Measurements from ENCODE around the gene OVAAL. TPM values are rescaled to one million over a fixed set of nuclear protein-coding genes. Genes with fewer than 3 reads are reported as not detected.

The OVAAL gene
- total RNA-seq, 1 donor from 2014 or later = not detected

- intact Hi-C loops (cut with DNase I) = no loop called here
- ATAC-seq (no peak), DNase-seq (ENCODE audit: low spot score) (no peak)
These were observed 4.5 kb downstream of the OVAAL start for GRCh38 chr1:180563026-180563827.

- ATAC-seq = no peak
- DNase-seq (ENCODE audit: low spot score) = no peak
- intact Hi-C loops (cut with DNase I) = no loop called here
These were observed 6.5 kb downstream of the OVAAL start for GRCh38 chr1:180565121-180565871.

- DNase-seq (ENCODE audit: low spot score) (no peak), ATAC-seq (peak; percentile 65)
- intact Hi-C loops (cut with DNase I) = no loop called here
These were observed 7.3 kb downstream of the OVAAL start for GRCh38 chr1:180566026-180566425.

GRCh38 chr1:180566495-180566894, 7.7 kb downstream of the OVAAL start:
- intact Hi-C loops (cut with DNase I) = no loop called here
- DNase-seq (ENCODE audit: low spot score) (no peak), ATAC-seq (no peak)

GRCh38 chr1:180567654-180568053, 8.9 kb downstream of the OVAAL start:
- no peak for DNase-seq (ENCODE audit: low spot score)
- intact Hi-C loops (cut with DNase I) = no loop called here
- ATAC-seq = no peak

GRCh38 chr1:180568184-180568583, 9.4 kb downstream of the OVAAL start:
- intact Hi-C loops (cut with DNase I) = no loop called here
- DNase-seq (ENCODE audit: low spot score) (no peak), ATAC-seq (no peak)

- DNase-seq (ENCODE audit: low spot score) (no peak), ATAC-seq (no peak)
- intact Hi-C loops (cut with DNase I) = no loop called here
These were observed 12.5 kb downstream of the OVAAL start for GRCh38 chr1:180571060-180571831.

GRCh38 chr1:180571832-180572636, 13.3 kb downstream of the OVAAL start:
- intact Hi-C loops (cut with DNase I) = no loop called here
- DNase-seq (ENCODE audit: low spot score) = no peak
- ATAC-seq = no peak

GRCh38 chr1:180572760-180573159, 14.0 kb downstream of the OVAAL start:
- DNase-seq (ENCODE audit: low spot score) (no peak), ATAC-seq (no peak)
- intact Hi-C loops (cut with DNase I) = no loop called here

- intact Hi-C loops (cut with DNase I) = no loop called here
These were observed 15.4 kb downstream of the OVAAL start for GRCh38 chr1:180574031-180574713.

GRCh38 chr1:180577361-180577760, 18.6 kb downstream of the OVAAL start:
- intact Hi-C loops (cut with DNase I) = no loop called here
- ATAC-seq = no peak
- DNase-seq (ENCODE audit: low spot score) = no peak

More at GRCh38 chr1:180574031-180574713, 15.4 kb downstream of the OVAAL start:
- ATAC-seq (no peak), DNase-seq (ENCODE audit: low spot score) (no peak)

- DNase-seq (ENCODE audit: low spot score) (no peak), ATAC-seq (no peak)
- intact Hi-C loops (cut with DNase I) = no loop called here
These were observed 21.3 kb downstream of the OVAAL start for GRCh38 chr1:180579961-180580611.

- no peak for ATAC-seq
- no peak for DNase-seq (ENCODE audit: low spot score)
- intact Hi-C loops (cut with DNase I) = no loop called here
These were observed 22.9 kb downstream of the OVAAL start for GRCh38 chr1:180581635-180582039.

- intact Hi-C loops (cut with DNase I) = no loop called here
- no peak for DNase-seq (ENCODE audit: low spot score)
These were observed 26.1 kb downstream of the OVAAL start for GRCh38 chr1:180584869-180585268.

GRCh38 chr1:180585994-180586359, 27.2 kb downstream of the OVAAL start:
- intact Hi-C loops (cut with DNase I) = no loop called here
- DNase-seq (ENCODE audit: low spot score) (no peak), ATAC-seq (no peak)

More at GRCh38 chr1:180584869-180585268, 26.1 kb downstream of the OVAAL start:
- no peak for ATAC-seq

- intact Hi-C loops (cut with DNase I) = no loop called here
- ATAC-seq (no peak), DNase-seq (ENCODE audit: low spot score) (no peak)
These were observed 27.9 kb downstream of the OVAAL start for GRCh38 chr1:180586671-180587155.

GRCh38 chr1:180588121-180588520, 29.4 kb downstream of the OVAAL start:
- intact Hi-C loops (cut with DNase I) = no loop called here
- DNase-seq (ENCODE audit: low spot score) (no peak), ATAC-seq (no peak)

- DNase-seq (ENCODE audit: low spot score) (no peak), ATAC-seq (no peak)
- intact Hi-C loops (cut with DNase I) = no loop called here
These were observed 32.1 kb downstream of the OVAAL start for GRCh38 chr1:180590889-180591288.

Data from sciatic nerve (tissue), 2 donors.